ENCODE measurements around the gene ITGB8. TPM values are rescaled to one million over a fixed set of nuclear protein-coding genes. Genes with fewer than 3 reads are reported as not detected.

The ITGB8 gene
- total RNA-seq, 1 experiment from 2014 or later, result 1.9 TPM

DNA sequence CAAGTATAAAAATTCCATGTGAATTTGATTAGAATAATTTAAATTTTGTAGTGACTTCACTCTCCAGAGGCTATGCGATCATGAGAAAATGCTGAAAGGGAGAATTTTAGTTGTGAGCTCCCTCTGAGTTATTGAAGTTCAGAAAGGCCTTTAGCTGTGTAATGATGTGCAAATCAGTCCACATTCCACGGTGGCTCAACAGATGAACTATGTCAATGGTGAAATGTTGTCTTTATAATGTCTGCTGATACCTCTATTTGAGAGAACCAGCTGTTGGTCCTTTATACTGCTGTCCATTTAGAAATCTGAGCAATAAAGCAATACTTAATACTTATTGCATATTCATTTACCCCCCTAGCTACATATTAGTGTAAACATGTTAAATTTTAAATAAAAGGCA is 7.1 kb upstream of the ITGB8 start:
- H3K9me3 Mint-ChIP-seq, result no peaks in the 10 kb centered on the region
- peaks cover 2% of the 10 kb centered on the region for H3K4me1 Mint-ChIP-seq
- ATAC-seq (no peak), DNase-seq (ENCODE audit: low spot score) (no peak)
- CTCF ChIA-PET, result no interaction called here
- TF ChIP-seq, protein P1, sequence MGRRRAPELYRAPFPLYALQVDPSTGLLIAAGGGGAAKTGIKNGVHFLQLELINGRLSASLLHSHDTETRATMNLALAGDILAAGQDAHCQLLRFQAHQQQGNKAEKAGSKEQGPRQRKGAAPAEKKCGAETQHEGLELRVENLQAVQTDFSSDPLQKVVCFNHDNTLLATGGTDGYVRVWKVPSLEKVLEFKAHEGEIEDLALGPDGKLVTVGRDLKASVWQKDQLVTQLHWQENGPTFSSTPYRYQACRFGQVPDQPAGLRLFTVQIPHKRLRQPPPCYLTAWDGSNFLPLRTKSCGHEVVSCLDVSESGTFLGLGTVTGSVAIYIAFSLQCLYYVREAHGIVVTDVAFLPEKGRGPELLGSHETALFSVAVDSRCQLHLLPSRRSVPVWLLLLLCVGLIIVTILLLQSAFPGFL (CRISPR knock-in tag; IDR thresholded peaks at IDR 0.05; ENCODE audit: borderline replicate concordance), result no peak
- TF ChIP-seq, protein P2, sequence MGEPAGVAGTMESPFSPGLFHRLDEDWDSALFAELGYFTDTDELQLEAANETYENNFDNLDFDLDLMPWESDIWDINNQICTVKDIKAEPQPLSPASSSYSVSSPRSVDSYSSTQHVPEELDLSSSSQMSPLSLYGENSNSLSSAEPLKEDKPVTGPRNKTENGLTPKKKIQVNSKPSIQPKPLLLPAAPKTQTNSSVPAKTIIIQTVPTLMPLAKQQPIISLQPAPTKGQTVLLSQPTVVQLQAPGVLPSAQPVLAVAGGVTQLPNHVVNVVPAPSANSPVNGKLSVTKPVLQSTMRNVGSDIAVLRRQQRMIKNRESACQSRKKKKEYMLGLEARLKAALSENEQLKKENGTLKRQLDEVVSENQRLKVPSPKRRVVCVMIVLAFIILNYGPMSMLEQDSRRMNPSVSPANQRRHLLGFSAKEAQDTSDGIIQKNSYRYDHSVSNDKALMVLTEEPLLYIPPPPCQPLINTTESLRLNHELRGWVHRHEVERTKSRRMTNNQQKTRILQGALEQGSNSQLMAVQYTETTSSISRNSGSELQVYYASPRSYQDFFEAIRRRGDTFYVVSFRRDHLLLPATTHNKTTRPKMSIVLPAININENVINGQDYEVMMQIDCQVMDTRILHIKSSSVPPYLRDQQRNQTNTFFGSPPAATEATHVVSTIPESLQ (CRISPR knock-in tag; IDR thresholded peaks at IDR 0.05), result no peak
- no peak overlapping the region for H3K27ac Mint-ChIP-seq
- H3K27me3 Mint-ChIP-seq (ENCODE audit: low read depth), result no peaks in the 10 kb centered on the region; the same call in 1 of the 2 replicates
- POLR2A ChIA-PET, result no interaction called here
- H3K4me3 Mint-ChIP-seq, result no peak overlapping the region
- no peaks in the 10 kb centered on the region for H3K36me3 Mint-ChIP-seq

DNA sequence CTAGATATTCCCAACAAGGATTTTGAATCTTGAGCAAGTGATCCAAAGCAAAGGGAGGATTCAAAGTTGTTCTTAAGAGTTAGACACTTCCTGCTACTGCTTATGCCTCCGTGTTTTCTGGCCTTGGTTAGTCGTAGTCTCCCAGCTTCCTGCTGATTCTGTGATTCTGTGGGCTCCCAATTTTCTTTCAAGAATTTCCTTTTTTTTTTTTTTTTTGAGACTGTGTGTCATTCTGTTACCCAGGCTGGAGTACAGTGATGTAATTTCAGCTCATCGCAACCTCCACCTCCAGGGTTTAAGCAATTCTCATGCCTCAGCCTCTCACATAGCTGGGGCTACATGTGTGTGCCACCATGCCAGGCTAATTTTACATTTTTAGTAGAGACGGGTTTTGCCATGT is 4.4 kb upstream of the ITGB8 start:
- no peaks in the 10 kb centered on the region for H3K36me3 Mint-ChIP-seq
- H3K4me3 Mint-ChIP-seq, result no peak overlapping the region
- DNase-seq (ENCODE audit: low spot score), result no peak
- peaks cover 9% of the 10 kb centered on the region for H3K4me1 Mint-ChIP-seq
- no peak overlapping the region for H3K27ac Mint-ChIP-seq
- peaks cover 8% of the 10 kb centered on the region for H3K27me3 Mint-ChIP-seq (ENCODE audit: low read depth)
- ChIA-PET POLR2A (interaction anchor here (0.7 kb wide), 1 partner anchor 55 kb away, joined by 5 read pairs; no protein-coding TSS in a partner anchor), CTCF (interaction anchor here (0.9 kb wide), 1 partner anchor 15 kb away, joined by 3 read pairs; no protein-coding TSS in a partner anchor)
- H3K9me3 Mint-ChIP-seq, result no peaks in the 10 kb centered on the region
- no peak for ATAC-seq
- TF ChIP-seq, protein P3, sequence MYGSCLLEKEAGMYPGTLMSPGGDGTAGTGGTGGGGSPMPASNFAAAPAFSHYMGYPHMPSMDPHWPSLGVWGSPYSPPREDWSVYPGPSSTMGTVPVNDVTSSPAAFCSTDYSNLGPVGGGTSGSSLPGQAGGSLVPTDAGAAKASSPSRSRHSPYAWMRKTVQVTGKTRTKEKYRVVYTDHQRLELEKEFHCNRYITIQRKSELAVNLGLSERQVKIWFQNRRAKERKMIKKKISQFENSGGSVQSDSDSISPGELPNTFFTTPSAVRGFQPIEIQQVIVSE (CRISPR knock-in tag; IDR thresholded peaks at IDR 0.05; ENCODE audit: borderline replicate concordance), result no peak
- TF ChIP-seq, protein P4, sequence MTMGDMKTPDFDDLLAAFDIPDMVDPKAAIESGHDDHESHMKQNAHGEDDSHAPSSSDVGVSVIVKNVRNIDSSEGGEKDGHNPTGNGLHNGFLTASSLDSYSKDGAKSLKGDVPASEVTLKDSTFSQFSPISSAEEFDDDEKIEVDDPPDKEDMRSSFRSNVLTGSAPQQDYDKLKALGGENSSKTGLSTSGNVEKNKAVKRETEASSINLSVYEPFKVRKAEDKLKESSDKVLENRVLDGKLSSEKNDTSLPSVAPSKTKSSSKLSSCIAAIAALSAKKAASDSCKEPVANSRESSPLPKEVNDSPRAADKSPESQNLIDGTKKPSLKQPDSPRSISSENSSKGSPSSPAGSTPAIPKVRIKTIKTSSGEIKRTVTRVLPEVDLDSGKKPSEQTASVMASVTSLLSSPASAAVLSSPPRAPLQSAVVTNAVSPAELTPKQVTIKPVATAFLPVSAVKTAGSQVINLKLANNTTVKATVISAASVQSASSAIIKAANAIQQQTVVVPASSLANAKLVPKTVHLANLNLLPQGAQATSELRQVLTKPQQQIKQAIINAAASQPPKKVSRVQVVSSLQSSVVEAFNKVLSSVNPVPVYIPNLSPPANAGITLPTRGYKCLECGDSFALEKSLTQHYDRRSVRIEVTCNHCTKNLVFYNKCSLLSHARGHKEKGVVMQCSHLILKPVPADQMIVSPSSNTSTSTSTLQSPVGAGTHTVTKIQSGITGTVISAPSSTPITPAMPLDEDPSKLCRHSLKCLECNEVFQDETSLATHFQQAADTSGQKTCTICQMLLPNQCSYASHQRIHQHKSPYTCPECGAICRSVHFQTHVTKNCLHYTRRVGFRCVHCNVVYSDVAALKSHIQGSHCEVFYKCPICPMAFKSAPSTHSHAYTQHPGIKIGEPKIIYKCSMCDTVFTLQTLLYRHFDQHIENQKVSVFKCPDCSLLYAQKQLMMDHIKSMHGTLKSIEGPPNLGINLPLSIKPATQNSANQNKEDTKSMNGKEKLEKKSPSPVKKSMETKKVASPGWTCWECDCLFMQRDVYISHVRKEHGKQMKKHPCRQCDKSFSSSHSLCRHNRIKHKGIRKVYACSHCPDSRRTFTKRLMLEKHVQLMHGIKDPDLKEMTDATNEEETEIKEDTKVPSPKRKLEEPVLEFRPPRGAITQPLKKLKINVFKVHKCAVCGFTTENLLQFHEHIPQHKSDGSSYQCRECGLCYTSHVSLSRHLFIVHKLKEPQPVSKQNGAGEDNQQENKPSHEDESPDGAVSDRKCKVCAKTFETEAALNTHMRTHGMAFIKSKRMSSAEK (CRISPR knock-in tag; IDR thresholded peaks at IDR 0.05; ENCODE audit: borderline replicate concordance), result no peak
- TF ChIP-seq GRHL2 (CRISPR knock-in tag; IDR thresholded peaks at IDR 0.05; ENCODE audit: insufficient replicate concordance, severe bottlenecking) (no peak), MXD4 (CRISPR knock-in tag; IDR thresholded peaks at IDR 0.05; ENCODE audit: borderline replicate concordance) (no peak), PRRX2 (CRISPR knock-in tag; IDR thresholded peaks at IDR 0.05) (no peak), EMX1 (CRISPR knock-in tag; IDR thresholded peaks at IDR 0.05) (no peak), ZNF416 (CRISPR knock-in tag; IDR thresholded peaks at IDR 0.05) (no peak), NFYB (CRISPR knock-in tag; conservative IDR thresholded peaks at IDR 0.05; ENCODE audit: low read depth) (no peak), CBFB (CRISPR knock-in tag; IDR thresholded peaks at IDR 0.05; ENCODE audit: low read depth) (no peak), CREB1 (CRISPR knock-in tag; IDR thresholded peaks at IDR 0.05) (no peak)

DNA sequence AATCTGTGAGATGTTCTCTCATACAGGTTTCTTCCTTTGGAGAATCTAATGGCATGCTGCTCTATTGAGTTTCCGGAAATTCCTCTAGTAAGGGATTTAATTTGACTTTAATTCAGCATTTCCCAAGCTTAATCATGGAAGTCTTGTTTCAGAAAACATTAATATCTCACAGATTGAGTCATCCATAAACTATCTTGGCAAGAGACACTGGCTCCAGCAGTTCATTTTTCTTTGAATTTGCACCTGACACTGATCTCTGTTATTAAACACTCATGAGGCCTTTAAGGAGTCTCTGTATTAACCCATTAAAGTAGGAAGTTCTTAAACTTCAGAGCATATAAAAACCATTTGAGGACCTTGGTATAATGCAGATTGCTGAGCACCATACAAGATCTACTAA is 3.6 kb upstream of the ITGB8 start:
- Mint-ChIP-seq H3K36me3 (no peaks in the 10 kb centered on the region), H3K4me3 (no peak overlapping the region), H3K4me1 (peaks cover 12% of the 10 kb centered on the region), H3K9me3 (no peaks in the 10 kb centered on the region), H3K27me3 (ENCODE audit: low read depth) (peaks cover 12% of the 10 kb centered on the region), H3K27ac (no peak overlapping the region)
- DNase-seq (ENCODE audit: low spot score) (no peak), ATAC-seq (no peak)
- ChIA-PET CTCF (interaction anchor here (1.3 kb wide), 1 partner anchor 16 kb away, joined by 3 read pairs; no protein-coding TSS in a partner anchor), POLR2A (no interaction called here)
- TF ChIP-seq, protein P5, sequence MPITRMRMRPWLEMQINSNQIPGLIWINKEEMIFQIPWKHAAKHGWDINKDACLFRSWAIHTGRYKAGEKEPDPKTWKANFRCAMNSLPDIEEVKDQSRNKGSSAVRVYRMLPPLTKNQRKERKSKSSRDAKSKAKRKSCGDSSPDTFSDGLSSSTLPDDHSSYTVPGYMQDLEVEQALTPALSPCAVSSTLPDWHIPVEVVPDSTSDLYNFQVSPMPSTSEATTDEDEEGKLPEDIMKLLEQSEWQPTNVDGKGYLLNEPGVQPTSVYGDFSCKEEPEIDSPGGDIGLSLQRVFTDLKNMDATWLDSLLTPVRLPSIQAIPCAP (CRISPR knock-in tag; IDR thresholded peaks at IDR 0.05), result no peak
- TF ChIP-seq, protein P6, sequence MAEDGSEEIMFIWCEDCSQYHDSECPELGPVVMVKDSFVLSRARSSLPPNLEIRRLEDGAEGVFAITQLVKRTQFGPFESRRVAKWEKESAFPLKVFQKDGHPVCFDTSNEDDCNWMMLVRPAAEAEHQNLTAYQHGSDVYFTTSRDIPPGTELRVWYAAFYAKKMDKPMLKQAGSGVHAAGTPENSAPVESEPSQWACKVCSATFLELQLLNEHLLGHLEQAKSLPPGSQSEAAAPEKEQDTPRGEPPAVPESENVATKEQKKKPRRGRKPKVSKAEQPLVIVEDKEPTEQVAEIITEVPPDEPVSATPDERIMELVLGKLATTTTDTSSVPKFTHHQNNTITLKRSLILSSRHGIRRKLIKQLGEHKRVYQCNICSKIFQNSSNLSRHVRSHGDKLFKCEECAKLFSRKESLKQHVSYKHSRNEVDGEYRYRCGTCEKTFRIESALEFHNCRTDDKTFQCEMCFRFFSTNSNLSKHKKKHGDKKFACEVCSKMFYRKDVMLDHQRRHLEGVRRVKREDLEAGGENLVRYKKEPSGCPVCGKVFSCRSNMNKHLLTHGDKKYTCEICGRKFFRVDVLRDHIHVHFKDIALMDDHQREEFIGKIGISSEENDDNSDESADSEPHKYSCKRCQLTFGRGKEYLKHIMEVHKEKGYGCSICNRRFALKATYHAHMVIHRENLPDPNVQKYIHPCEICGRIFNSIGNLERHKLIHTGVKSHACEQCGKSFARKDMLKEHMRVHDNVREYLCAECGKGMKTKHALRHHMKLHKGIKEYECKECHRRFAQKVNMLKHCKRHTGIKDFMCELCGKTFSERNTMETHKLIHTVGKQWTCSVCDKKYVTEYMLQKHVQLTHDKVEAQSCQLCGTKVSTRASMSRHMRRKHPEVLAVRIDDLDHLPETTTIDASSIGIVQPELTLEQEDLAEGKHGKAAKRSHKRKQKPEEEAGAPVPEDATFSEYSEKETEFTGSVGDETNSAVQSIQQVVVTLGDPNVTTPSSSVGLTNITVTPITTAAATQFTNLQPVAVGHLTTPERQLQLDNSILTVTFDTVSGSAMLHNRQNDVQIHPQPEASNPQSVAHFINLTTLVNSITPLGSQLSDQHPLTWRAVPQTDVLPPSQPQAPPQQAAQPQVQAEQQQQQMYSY (CRISPR knock-in tag; IDR thresholded peaks at IDR 0.05), result no peak
- no peak for TF ChIP-seq CREB1 (CRISPR knock-in tag; IDR thresholded peaks at IDR 0.05)
